DLD1 (cell line): ENCODE measurements around the gene RIPOR2.

Source experiments
- in situ Hi-C: cut with HindIII; loops from 2 replicates; pipeline ENCODE4 v1.10.0; 2017; ENCODE audit warnings: low sequenced_read_pairs

The RIPOR2 gene

GRCh38 chr6:24907919-24908649, 27.7 kb downstream of the RIPOR2 start:
- in situ Hi-C loops: no loop called here

DNA sequence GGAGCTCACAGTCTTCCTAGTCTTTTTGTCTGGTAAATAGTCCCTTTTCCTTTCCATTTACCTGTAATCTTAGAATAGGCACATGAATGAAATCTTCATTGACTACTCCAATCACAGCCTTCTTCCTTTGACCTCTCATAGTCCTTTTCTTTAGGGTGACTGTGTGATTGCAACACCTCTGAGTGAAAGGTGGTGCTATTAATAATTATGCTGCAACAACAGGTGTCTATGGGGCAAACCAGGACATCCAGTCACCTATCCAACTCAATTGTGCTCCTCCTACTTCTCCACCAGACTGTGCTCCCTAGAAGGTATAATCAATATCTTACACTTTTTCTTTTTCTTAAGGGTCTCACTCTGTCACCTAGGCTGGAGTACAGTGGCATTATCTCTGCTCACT, 29.4 kb downstream of the RIPOR2 start:
- in situ Hi-C loops: no loop called here

GRCh38 chr6:24905483-24905882, 30.3 kb downstream of the RIPOR2 start:
- in situ Hi-C loops: no loop called here

DNA sequence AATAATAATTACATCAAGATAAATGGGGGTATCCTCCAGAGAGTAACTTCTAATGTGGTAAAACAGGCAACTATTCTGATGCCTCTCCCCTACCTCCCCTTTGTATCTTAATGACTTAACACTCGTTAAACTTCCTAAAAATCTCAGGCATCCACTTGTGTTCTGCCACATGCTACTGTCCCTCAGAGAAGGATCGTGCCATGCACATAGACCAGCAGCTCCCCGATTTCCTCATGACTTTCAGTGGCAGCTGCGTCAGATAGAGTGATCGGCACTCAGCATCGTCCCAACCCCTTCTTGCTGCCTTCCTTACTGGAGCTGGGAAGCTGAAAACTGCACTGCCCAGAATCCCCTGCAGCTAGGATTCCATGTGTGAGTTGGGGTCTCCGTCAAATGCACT, 32.1 kb downstream of the RIPOR2 start:
- in situ Hi-C loops: no loop called here

- in situ Hi-C loops: no loop called here
These were observed 33.0 kb downstream of the RIPOR2 start for GRCh38 chr6:24902782-24903181.

GRCh38 chr6:24901698-24902328, 33.9 kb downstream of the RIPOR2 start:
- in situ Hi-C loops: no loop called here

DNA sequence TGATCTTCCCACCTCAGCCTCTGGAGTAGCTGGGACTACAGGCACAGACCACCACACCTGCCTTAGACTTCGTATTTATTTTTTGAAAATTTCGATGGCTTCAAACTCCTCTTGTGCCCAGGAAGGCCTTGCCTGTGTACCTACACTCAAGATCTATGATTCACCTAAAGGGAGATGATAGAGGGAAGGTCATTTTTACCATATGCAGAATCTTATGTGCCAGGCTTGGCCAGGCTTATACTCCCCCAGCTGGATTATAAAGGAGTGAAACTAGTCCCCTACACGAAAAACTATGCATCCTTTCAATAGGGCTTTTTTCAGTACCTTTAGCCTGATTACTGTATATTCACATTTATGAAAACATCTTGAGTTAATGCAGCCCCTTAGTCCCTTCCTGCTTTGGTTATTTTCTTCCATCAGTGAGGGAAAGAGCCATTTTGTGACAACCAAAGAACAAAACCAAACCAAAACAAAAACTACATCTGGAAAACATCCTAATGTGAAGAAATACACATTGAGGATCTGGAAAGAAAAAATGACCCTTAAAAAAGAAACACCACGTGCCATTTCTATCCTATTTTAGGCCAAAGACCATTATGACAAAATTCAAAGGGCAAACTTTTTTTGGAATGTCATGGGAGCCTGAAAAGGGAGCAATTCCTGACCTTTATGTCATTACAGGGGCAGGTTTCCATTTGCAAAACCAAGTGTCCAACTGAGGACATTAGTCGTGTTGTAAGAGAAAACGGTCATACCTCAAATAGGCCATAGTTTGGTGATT, 34.7 kb downstream of the RIPOR2 start:
- in situ Hi-C loops: no loop called here

GRCh38 chr6:24899997-24900325, 35.8 kb downstream of the RIPOR2 start:
- in situ Hi-C loops: no loop called here

- in situ Hi-C loops: no loop called here
These were observed 36.4 kb downstream of the RIPOR2 start for GRCh38 chr6:24899136-24899996.

- in situ Hi-C loops: no loop called here
These were observed 37.1 kb downstream of the RIPOR2 start for GRCh38 chr6:24898676-24899075.

- in situ Hi-C loops: no loop called here
These were observed 38.6 kb downstream of the RIPOR2 start for GRCh38 chr6:24897186-24897585.

DNA sequence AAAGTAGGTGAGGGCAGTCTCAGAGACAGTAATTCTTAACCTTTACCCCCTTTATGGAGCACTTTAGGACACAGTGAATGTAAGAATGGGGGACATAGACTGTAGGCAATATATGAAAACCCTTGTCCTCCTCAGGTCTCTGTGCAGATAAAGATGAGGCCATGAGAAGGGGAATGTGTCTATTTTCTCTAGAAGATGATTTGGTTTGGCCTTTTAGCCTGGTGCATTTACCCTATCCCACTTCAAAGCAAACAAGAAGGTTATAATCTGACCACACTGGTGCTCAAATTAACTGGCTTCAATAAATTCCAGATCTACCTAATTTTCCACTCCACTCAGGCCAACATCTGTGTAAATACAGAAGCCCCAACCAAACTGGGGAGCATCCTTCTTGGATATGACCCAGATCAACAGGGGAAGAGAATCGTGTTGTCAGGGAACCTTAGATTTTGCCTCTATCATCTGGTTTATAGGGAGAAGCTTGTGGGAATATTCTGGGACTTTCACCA, 42.4 kb downstream of the RIPOR2 start:
- in situ Hi-C loops: no loop called here

GRCh38 chr6:24891004-24891403, 44.8 kb downstream of the RIPOR2 start:
- in situ Hi-C loops: no loop called here

DNA sequence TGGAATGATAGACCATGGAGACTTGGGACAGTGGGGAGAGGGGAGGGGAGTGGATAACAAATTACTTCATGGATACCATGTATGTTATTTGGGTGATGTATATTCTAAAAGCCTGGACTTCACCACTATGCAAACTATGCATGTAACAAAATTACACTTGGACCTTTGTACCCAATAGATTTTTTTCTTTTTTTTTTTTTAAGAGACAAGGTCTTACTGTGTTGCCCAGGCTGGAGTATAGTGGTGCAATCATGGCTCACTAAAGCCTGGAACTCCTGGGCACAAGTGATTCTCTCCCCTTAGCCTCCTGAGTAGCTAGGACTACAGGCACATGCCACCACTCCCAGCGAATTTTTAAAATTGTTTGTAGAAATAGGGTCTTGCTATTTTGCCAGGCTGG, 45.3 kb downstream of the RIPOR2 start:
- in situ Hi-C loops: no loop called here

- in situ Hi-C loops: no loop called here
These were observed 46.9 kb downstream of the RIPOR2 start for GRCh38 chr6:24888715-24889370.

- in situ Hi-C loops: no loop called here
These were observed 48.1 kb downstream of the RIPOR2 start for GRCh38 chr6:24887545-24888140.

GRCh38 chr6:24883618-24884017, 52.1 kb downstream of the RIPOR2 start:
- in situ Hi-C loops: no loop called here

GRCh38 chr6:24882835-24883555, 52.8 kb downstream of the RIPOR2 start:
- in situ Hi-C loops: no loop called here

GRCh38 chr6:24882295-24882694, 53.5 kb downstream of the RIPOR2 start:
- in situ Hi-C loops: no loop called here
